HCT116 (cell line): ENCODE results near the gene HLA-DPA1. TPM values are rescaled to one million over a fixed set of nuclear protein-coding genes. Genes with fewer than 3 reads are reported as not detected.

Experiments
- ATAC-seq: fragments of 200-7000 bp; cut with Tn5 transposase; 2 replicates; pipeline ENCODE4 v1.9.1; 2020; ENCODE audit warnings: mild to moderate bottlenecking, moderate library complexity
- BruUV-seq: library from RNA; stranded (reverse); fragments of 400-500 nt; replicated peaks from 2 replicates; lab custom pipeline; 2021; lab: Mats Ljungman, UMichigan
- CTCF ChIA-PET: fragments of 300-600 bp; sonication (Branson Sonifier 250); formaldehyde crosslinking; loops from one replicate; lab custom pipeline; 2021; ENCODE audit warnings: antibody characterized with exemption; lab: Charles Lee
- POLR2A ChIA-PET: fragments of 300-600, 350-600 bp; sonication (Branson Sonifier 250); formaldehyde crosslinking; loops from one replicate; lab custom pipeline; 2021; ENCODE audit warnings: antibody characterized with exemption; lab: Charles Lee
- RAD21 ChIA-PET, 2 experiments: fragments of 300-600 bp; sonication (Branson Sonifier 250); formaldehyde crosslinking; loops; one replicate each; lab custom pipeline; 2023; ENCODE audit warnings: low total read pairs in 2 of 2; ENCODE audit not compliant: uncharacterized antibody in 2 of 2, unreplicated experiment in 2 of 2, low non-redundant PET in 1 of 2; lab: Charles Lee
- DNase-seq: peaks from one replicate; pipeline ENCODE4 v3.0.0-alpha.2; 2010; ENCODE audit warnings: low read depth, low spot score
- H2AFZ ChIP-seq: fragments of 200-600 bp; shearing (Covaris generic), sonication (generic); 2 replicates; pipeline ENCODE4 v1.6.1; 2017; ENCODE audit warnings: low read depth, mixed run types, mixed read lengths, antibody characterized with exemption, low read length; ENCODE audit not compliant: poor library complexity, severe bottlenecking
- H3K27ac ChIP-seq: 2 replicates; pipeline ENCODE4 v1.5.1; 2012; ENCODE audit warnings: low read depth, low read length
- H3K27me3 ChIP-seq: fragments of 200-600 bp; sonication (generic); 2 replicates; pipeline ENCODE4 v1.6.1; 2016; ENCODE audit warnings: mixed run types, low read length, mixed read lengths; ENCODE audit not compliant: insufficient read depth
- H3K36me3 ChIP-seq, 2 experiments: fragments of 200-500 bp in 1 of 2; fragments of 200-600 bp in 1 of 2; sonication (Bioruptor generic) in 1 of 2; sonication (generic) in 1 of 2; 2 replicates each; pipeline versions ENCODE4 v1.5.1 to v1.6.1; 2014 to 2016; ENCODE audit warnings: low read length in 2 of 2, inconsistent platforms in 1 of 2, mixed read lengths in 1 of 2, mixed run types in 1 of 2; ENCODE audit not compliant: insufficient read depth in 2 of 2, control insufficient read depth in 1 of 2
- H3K4me1 ChIP-seq, 2 experiments: fragments of 200-600 bp in 1 of 2; sonication (generic) in 1 of 2; 2 replicates each; pipeline versions ENCODE4 v1.5.1 to v1.6.1; 2012 to 2017; ENCODE audit warnings: low read length in 2 of 2, inconsistent platforms in 1 of 2, mild to moderate bottlenecking in 1 of 2, mixed read lengths in 1 of 2, mixed run types in 1 of 2, moderate library complexity in 1 of 2; ENCODE audit not compliant: insufficient read depth in 2 of 2, control insufficient read depth in 1 of 2
- H3K4me2 ChIP-seq: fragments of 200-600 bp; sonication (generic); 2 replicates; pipeline ENCODE4 v1.6.1; 2017; ENCODE audit warnings: mixed run types, low read length, mixed read lengths
- H3K4me3 ChIP-seq, 2 experiments: fragments of 200-600 bp in 1 of 2; sonication (generic) in 1 of 2; replicated peaks in 1 of 2; 2 replicates each; pipeline ENCODE4 v1.5.1; 2011 to 2016; ENCODE audit warnings: low read length in 2 of 2, control low read depth in 1 of 2, low read depth in 1 of 2, mild to moderate bottlenecking in 1 of 2, mixed read lengths in 1 of 2, mixed run types in 1 of 2
- H3K79me2 ChIP-seq: fragments of 200-600 bp; sonication (generic); 2 replicates; pipeline ENCODE4 v1.6.1; 2017; ENCODE audit warnings: mild to moderate bottlenecking, mixed run types, low read length, moderate library complexity, mixed read lengths; ENCODE audit not compliant: insufficient read depth
- H3K9ac ChIP-seq: fragments of 200-600 bp; sonication (generic); 2 replicates; pipeline ENCODE4 v1.6.1; 2016; ENCODE audit warnings: low read length, mixed read lengths
- H3K9me2 ChIP-seq: fragments of 200-600 bp; sonication (generic), shearing (Covaris generic); 2 replicates; pipeline ENCODE4 v1.6.1; 2017; ENCODE audit warnings: mixed run types, mild to moderate bottlenecking, moderate library complexity; ENCODE audit not compliant: insufficient read depth
- H3K9me3 ChIP-seq, 2 experiments: fragments of 200-500 bp in 1 of 2; fragments of 200-600 bp in 1 of 2; sonication (Bioruptor generic) in 1 of 2; sonication (generic) in 1 of 2; 2 replicates each; pipeline ENCODE4 v1.6.1; 2014 to 2017; ENCODE audit warnings: low read length in 2 of 2, mixed read lengths in 2 of 2, inconsistent platforms in 1 of 2, low read depth in 1 of 2, mild to moderate bottlenecking in 1 of 2, mixed run types in 1 of 2, moderate library complexity in 1 of 2; ENCODE audit not compliant: control insufficient read depth in 1 of 2, insufficient read depth in 1 of 2
- H4K20me1 ChIP-seq: fragments of 200-600 bp; sonication (generic), shearing (Covaris generic); 2 replicates; pipeline ENCODE4 v1.6.1; 2017; ENCODE audit warnings: mixed run types, mild to moderate bottlenecking, moderate library complexity; ENCODE audit not compliant: insufficient read depth
- EZH2 ChIP-seq: fragments of 200-600 bp; sonication (generic); IDR thresholded peaks from 2 replicates; pipeline ENCODE4 v1.6.1; 2017; ENCODE audit warnings: antibody characterized with exemption, mixed run types
- FOSL1 ChIP-seq: IDR thresholded peaks from 2 replicates; pipeline ENCODE4 v1.6.1; 2012; ENCODE audit warnings: low read depth
- POLR2A ChIP-seq: IDR thresholded peaks from 2 replicates; pipeline ENCODE4 v1.7.0; 2011; ENCODE audit warnings: borderline replicate concordance; ENCODE audit not compliant: insufficient read depth, insufficient read length; ENCODE audit errors: extremely low read depth
- ZBTB33 ChIP-seq: IDR thresholded peaks from 2 replicates; pipeline ENCODE4 v1.6.1; 2011; ENCODE audit warnings: mild to moderate bottlenecking, low read length, moderate library complexity; ENCODE audit not compliant: insufficient replicate concordance; ENCODE audit errors: extremely low read depth
- ZFX ChIP-seq: fragments of 450-650 bp; IDR thresholded peaks from 2 replicates; pipeline ENCODE4 v1.6.1; 2017
- ZNF274 ChIP-seq: fragments of 200-500 bp; sonication (Bioruptor generic); IDR thresholded peaks from 2 replicates; pipeline ENCODE4 v1.6.1; 2014; ENCODE audit warnings: mild to moderate bottlenecking, low read depth, low read length, inconsistent platforms
- intact Hi-C: fragments of 100-400 bp; cut with micrococcal nuclease; formaldehyde crosslinking; loops from 2 replicates; pipeline ENCODE4 v1.10.0; 2022
- total RNA-seq: library from RNA; stranded (reverse); gene quantifications from one replicate; pipeline ENCODE4 v1.2.1, GENCODE V29; 2021; ENCODE audit not compliant: unreplicated experiment

The HLA-DPA1 gene
- total RNA-seq, 1 experiment from 2014 or later = 0.89 TPM

DNA sequence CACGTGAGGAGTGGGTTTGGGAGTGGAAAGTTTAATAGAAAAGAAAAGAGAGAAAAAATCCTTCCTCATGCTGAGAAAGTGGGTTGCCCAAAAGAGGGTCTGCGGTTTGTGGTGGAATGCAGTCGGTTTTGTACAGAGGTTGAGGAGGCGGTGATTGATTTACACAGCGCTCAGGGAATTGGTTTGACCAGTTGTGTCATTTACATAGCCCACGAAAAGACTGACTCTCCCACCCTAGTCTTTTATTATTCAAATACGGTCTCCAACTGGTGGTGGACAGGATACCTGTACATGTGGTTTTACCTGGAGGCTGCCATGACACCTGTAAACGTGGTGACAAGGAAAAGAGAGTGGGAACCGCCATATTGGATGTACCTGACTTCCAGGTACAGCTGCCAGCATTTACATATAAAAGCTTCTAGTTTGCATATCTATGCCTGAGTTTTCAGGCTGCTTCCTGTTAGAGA is 44.4 kb upstream of the HLA-DPA1 start (continued):
- TF ChIP-seq ZBTB33 (no peak), ZFX (no peak), FOSL1 (no peak)

- H2AFZ ChIP-seq = no peak overlapping the region
- H3K4me1 ChIP-seq = no peaks in the 10 kb centered on the region; a peak in 2 of 4 replicates
- no peaks in the 10 kb centered on the region for H3K36me3 ChIP-seq
- BruUV-seq = no TSS peak
- H3K9ac ChIP-seq = no peak overlapping the region
- no peak overlapping the region for H3K27ac ChIP-seq
- TF ChIP-seq EZH2 (no peak), POLR2A (no peak), ZNF274 (no peak)
- H4K20me1 ChIP-seq = no peaks in the 10 kb centered on the region
- ATAC-seq (no peak), DNase-seq (no peak)
- ChIA-PET POLR2A (no interaction called here), RAD21 (no interaction called here), CTCF (no interaction called here)
- no peaks in the 10 kb centered on the region for H3K9me2 ChIP-seq
- peaks cover 16% of the 10 kb centered on the region; the same call in 1 of the 2 replicates for H3K27me3 ChIP-seq
- H3K4me3 ChIP-seq = no peak overlapping the region
- H3K4me2 ChIP-seq = no peak overlapping the region
- H3K9me3 ChIP-seq = no peaks in the 10 kb centered on the region
- H3K79me2 ChIP-seq = no peaks in the 10 kb centered on the region
- intact Hi-C loops = no loop called here
These were observed 43.6 kb upstream of the HLA-DPA1 start for GRCh38 chr6:33116841-33117711.
